ENCODE measurements around the gene ERBB4.
A peak's percentile ranks its signal among the peaks of the same experiment; 100 is the strongest.

ERBB4 gene

GRCh38 chr2:212158081-212158480 is 380.5 kb downstream of the ERBB4 start:
- Histone ChIP-seq H3K36me3 (no peaks in the 10 kb centered on the region), H3K9me3 (no peaks in the 10 kb centered on the region), H3K27me3 (no peaks in the 10 kb centered on the region), H3K4me3 (ENCODE audit: low read depth, low read length) (no peak overlapping the region), H3K4me1 (peaks cover 8% of the 10 kb centered on the region; the same call in 1 of the 2 replicates)
- TF ChIP-seq CTCF (IDR thresholded peaks at IDR 0.05; ENCODE audit: low read depth, low read length) = no peak
- DNase-seq = no peak

GRCh38 chr2:212157012-212157411 is 381.6 kb downstream of the ERBB4 start:
- H3K4me1 ChIP-seq = peaks cover 8% of the 10 kb centered on the region; the same call in 1 of the 2 replicates
- H3K9me3 ChIP-seq = no peaks in the 10 kb centered on the region
- TF ChIP-seq CTCF (IDR thresholded peaks at IDR 0.05; ENCODE audit: low read depth, low read length) = no peak
- H3K4me3 ChIP-seq (ENCODE audit: low read depth, low read length) = no peak overlapping the region
- H3K36me3 ChIP-seq = no peaks in the 10 kb centered on the region
- DNase-seq = no peak
- no peaks in the 10 kb centered on the region for H3K27me3 ChIP-seq

GRCh38 chr2:212156088-212156487 is 382.5 kb downstream of the ERBB4 start:
- no peak for TF ChIP-seq CTCF (IDR thresholded peaks at IDR 0.05; ENCODE audit: low read depth, low read length)
- DNase-seq = no peak
- Histone ChIP-seq H3K4me1 (peaks cover 8% of the 10 kb centered on the region; the same call in 1 of the 2 replicates), H3K9me3 (no peaks in the 10 kb centered on the region), H3K36me3 (no peaks in the 10 kb centered on the region), H3K4me3 (ENCODE audit: low read depth, low read length) (no peak overlapping the region), H3K27me3 (no peaks in the 10 kb centered on the region)

- Histone ChIP-seq H3K9me3 (no peaks in the 10 kb centered on the region), H3K36me3 (no peaks in the 10 kb centered on the region), H3K27me3 (no peaks in the 10 kb centered on the region), H3K4me1 (peaks cover 8% of the 10 kb centered on the region; the same call in 1 of the 2 replicates), H3K4me3 (ENCODE audit: low read depth, low read length) (no peak overlapping the region)
- TF ChIP-seq CTCF (IDR thresholded peaks at IDR 0.05; ENCODE audit: low read depth, low read length) = no peak
- no peak for DNase-seq
Measured at GRCh38 chr2:212154477-212154878, 384.1 kb downstream of the ERBB4 start.

- H3K9me3 ChIP-seq = no peaks in the 10 kb centered on the region
- no peaks in the 10 kb centered on the region for H3K27me3 ChIP-seq
- peaks cover 8% of the 10 kb centered on the region; the same call in 1 of the 2 replicates for H3K4me1 ChIP-seq
- no peaks in the 10 kb centered on the region for H3K36me3 ChIP-seq
- TF ChIP-seq CTCF (IDR thresholded peaks at IDR 0.05; ENCODE audit: low read depth, low read length) = no peak
- no peak for DNase-seq
- H3K4me3 ChIP-seq (ENCODE audit: low read depth, low read length) = no peak overlapping the region
Measured at GRCh38 chr2:212153923-212154322, 384.7 kb downstream of the ERBB4 start.

GRCh38 chr2:212147921-212148513 is 390.6 kb downstream of the ERBB4 start:
- Histone ChIP-seq H3K27me3 (no peaks in the 10 kb centered on the region), H3K9me3 (no peaks in the 10 kb centered on the region), H3K4me3 (ENCODE audit: low read depth, low read length) (no peak overlapping the region), H3K36me3 (no peaks in the 10 kb centered on the region), H3K4me1 (no peaks in the 10 kb centered on the region; the same call in 1 of the 2 replicates)
- TF ChIP-seq CTCF (IDR thresholded peaks at IDR 0.05; ENCODE audit: low read depth, low read length) = peak; percentile 36; the same call in 1 of the 2 replicates
- DNase-seq = no peak
